Activated CD8-positive, alpha-beta memory T cell treated with anti-CD3 and anti-CD28 coated beads, Interleukin-2, amount 50 U/mL, for 48 hours (primary cell): ENCODE measurements around the gene LCNL1.

Experiments
- DNase-seq: peaks from one replicate; pipeline ENCODE4 v3.0.0-alpha.2; 2020

LCNL1 gene

DNA sequence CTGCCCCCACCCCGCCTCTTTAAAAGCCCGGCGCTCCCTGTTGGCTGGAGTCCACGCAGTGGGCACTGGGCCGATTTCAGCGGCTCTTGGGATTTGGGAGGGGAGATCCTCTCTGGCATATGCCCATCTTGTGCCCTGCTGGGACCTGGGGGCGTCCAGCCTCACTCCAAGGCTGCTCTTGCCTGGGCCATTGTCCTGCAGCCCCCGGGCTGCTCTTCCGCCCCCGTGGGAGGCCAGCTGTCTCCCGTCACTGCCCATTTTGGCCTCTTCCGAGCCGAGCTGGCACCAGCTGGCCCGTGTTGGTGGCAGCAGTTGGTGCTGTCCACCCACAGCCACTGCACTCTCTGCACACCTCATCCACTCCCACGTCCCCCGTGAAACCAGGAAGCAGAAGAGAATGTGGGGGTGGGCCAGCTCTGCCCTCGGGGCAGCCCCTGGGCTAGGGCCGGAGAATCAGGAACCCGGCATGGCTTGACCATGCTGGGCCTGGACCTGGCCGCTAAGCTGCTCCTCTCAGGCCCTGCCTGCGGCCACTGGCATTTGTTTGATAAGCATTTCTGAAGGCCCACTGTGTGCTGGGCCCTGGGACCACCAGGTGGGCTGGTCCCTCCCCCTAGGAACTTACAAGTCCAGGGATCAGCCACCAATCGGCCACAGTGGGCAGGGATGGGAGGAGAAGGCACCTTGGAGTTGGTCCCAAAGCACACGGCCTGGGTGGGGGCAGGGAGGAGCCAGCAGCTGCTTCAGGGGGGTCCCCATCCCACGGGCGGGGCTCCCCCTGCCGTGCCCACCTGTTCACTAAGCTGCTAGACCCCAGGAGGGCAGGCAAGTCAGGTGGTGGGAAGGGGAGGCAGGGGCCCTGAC, 35.5 kb upstream of the LCNL1 start:
- DNase-seq: no peak

DNA sequence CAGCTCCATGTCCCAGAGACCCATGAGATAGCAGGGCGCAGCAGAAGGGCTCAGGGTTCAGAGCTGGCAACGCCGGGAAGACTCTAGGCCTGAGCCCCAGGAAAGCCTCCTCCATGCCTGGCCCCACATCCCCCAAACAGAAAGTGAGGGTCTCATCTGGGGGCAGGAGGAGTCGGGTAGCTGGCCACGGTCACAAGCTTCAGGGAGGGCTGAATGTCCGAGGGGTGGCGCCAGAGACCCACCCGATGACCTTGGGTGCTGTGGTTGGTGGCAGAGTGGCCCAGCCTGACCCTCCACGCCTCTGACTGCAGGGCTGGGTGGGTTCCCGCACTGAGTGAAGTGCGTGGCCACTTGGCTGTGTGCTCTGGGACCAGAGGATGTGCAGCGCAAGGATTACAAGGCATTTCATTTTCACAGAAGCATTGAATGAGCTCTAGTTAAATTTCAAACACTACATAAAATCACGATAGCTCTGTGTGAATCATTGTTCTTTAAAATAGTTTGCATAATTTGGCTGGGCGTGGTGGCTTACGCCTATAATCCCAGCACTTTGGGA, 34.8 kb upstream of the LCNL1 start:
- DNase-seq: no peak

GRCh38 chr9:136949239-136949816, 33.5 kb upstream of the LCNL1 start:
- DNase-seq: no peak

- DNase-seq: peak; percentile 96
Observed at GRCh38 chr9:136949817-136950655, 32.8 kb upstream of the LCNL1 start.

- DNase-seq: no peak
Observed at GRCh38 chr9:136950656-136951276, 32.0 kb upstream of the LCNL1 start.

DNA sequence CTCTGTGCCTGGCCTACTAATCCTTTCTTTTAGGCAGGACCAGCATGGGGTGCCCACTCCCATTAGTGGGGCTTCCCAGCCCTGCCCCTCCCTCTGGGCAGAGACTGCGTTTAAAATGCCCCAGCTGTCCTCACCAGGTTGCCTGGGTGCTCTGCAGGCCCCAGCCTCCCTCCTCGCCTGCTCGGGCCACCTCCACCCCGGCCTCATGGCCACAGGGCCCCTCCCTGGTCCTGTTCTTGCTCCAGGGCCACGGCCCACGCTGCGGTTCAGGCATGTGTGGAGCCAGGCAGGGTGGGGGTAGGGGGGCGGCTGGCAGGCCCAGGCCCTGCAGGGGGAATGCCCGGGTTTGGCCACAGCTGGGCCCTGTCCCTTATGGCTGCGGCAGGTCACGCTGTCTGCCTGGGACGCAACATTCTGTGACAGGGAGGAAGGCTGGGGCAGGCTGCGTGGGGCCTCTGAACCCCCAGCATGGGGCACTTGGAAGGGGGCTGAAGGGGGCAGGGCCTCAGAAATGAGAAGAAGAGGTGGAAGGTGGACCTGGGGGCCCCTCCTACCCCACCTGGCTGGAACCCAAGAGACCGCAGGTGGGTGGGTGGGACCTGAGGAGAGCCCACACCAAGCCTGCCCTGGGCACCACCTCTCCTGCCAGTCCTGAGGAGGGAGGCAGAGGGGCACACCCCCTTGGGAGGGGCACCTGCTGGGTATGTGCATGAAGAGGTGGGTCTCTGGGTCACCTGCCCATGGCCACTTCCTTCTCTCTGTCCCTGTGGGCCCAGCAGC, 31.1 kb upstream of the LCNL1 start, which contains the start of gene LCN12:
TSS of gene LCN12 (plus strand) at position 733 of the 780 bp plus-strand sequence. CDS start 55 bp downstream, outside the sequence.
- DNase-seq: no peak

GRCh38 chr9:136952321-136952850, 30.4 kb upstream of the LCNL1 start:
- DNase-seq: no peak

- DNase-seq: no peak
Observed at GRCh38 chr9:136952876-136953770, 29.7 kb upstream of the LCNL1 start.

GRCh38 chr9:136953771-136954269, 29.0 kb upstream of the LCNL1 start:
- DNase-seq: no peak

GRCh38 chr9:136954270-136955083, 28.3 kb upstream of the LCNL1 start:
- no peak for DNase-seq

DNA sequence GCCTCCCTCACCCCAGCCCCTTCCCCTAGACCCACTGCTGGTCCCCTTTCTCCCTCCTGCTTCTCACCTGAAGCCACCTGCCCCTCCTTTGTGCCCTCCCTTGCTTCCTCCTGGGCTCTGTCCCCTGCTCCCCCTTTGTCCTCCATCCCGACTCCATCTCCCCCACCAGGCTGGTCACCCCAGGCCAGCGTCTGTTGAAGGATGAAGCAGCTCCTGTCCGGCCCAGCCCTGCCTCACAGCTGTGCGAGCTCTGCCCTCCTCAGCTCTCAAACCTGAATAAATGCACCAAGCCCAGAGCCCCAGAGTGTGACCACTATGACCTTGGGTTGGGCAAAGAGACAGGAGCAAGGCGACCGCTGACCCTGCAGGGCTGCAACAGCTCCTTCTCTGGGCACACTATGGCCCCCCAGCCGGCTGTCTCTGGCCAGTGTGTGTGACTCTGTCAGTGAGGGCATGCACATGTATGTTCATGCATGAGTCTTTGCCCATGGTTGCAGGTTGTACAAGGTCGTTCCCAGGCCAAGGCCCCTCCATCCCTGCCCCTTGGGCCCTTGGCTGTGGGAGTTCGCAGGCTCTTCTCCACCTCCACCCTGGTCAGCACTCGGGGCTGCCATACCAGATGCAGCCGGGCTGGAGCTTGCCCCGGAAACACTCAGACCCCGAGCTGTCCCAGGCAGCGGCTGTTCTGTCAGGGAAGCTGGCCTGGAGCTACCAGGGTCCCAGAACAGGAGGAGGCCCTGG, 27.4 kb upstream of the LCNL1 start:
- no peak for DNase-seq

- DNase-seq: no peak
Observed at GRCh38 chr9:136955943-136956335, 26.9 kb upstream of the LCNL1 start.

- no peak for DNase-seq
Observed at GRCh38 chr9:136956604-136957003, 26.2 kb upstream of the LCNL1 start.

DNA sequence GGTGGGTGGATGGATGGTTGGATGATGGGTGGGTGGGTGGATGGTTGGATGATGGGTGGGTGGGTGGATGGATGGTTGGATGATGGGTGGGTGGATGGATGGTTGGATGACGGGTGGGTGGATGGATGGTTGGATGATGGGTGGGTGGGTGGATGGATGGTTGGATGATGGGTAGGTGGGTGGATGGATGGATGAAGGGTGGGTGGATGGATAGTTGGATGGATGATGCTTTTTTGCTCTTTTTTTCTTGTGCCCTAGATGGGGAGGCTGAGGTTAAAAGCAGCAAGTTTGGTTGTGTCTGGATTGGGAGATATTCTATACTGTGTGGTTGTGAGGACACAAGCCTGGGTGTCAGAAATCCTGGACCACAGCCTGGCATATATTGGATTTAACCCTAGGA, 25.3 kb upstream of the LCNL1 start:
- DNase-seq: no peak

DNA sequence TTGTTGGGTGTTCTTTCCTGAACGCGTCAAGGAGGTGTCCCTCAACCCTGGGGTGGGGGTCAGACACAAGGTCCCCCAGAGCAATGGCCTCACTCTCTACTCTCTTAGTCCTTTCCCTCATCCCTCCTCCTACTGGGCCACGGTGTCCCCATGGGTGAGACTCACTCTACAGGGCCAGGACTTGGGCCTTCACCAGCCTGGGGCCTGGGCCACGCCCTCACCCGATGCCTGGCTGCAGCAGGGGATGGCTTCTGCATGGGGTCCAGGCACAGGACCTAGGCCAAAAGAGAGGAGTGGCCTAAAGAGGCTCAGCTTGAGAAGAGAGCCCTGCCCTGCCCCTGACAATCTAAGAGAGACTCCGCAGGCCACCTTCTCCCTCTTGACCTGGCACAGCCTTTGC, 24.9 kb upstream of the LCNL1 start:
- no peak for DNase-seq

DNA sequence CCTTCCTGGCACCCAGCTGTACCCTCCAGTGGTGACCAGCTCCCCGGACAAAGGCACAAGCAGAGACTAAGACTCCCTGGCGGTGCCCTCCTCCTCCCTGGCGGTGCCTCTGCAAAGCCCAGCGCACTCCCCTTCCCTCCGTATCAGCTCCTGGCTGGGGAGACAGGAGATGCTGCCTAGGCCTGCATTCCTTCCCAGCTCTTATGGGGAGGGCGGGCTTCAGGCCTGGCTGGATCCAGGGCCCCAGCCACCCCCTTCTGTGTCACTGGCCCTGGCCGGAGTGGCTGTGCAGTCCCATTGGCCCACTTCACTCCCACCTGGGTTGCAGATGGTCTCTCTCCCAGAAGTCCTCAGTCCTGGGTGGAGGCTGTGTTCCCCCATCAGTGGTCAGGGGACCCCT, 24.3 kb upstream of the LCNL1 start:
- DNase-seq: no peak

GRCh38 chr9:136958898-136959850, 23.6 kb upstream of the LCNL1 start:
- DNase-seq: no peak
